Measurements from ENCODE around the gene SLC39A11.

DNA sequence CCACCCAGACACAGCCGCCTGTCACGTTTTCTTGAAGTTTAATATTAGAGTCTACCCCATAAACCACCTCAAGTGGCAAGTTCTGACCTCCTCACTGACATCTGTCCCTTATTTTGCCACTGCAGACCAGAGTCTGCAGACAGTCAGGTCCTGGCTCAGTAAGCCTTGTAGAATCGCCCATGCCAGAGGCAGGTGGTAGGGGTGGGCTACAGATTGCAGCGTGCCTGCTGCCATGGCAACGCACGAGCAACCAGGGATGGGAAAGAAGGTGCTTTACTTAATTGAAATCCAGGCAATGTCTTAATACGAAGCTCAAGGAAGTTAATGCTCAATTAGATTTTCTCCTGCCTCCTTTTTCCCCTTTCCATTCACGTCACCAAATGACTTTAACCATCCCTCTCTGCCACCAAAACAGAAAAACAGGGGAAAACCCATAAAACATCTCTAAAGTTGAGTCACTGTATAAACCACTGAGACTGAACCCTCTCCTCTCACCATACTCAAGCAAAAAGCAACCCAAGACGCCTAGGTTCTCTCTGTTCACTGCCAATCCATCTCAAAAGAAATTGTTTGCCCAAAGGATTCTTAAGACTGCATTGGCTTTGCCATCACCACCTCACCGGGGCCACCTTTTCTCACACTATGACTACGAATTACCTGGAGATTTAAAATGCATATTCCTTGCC, 228.8 kb downstream of the SLC39A11 start:
- TF ChIP-seq, protein P1, sequence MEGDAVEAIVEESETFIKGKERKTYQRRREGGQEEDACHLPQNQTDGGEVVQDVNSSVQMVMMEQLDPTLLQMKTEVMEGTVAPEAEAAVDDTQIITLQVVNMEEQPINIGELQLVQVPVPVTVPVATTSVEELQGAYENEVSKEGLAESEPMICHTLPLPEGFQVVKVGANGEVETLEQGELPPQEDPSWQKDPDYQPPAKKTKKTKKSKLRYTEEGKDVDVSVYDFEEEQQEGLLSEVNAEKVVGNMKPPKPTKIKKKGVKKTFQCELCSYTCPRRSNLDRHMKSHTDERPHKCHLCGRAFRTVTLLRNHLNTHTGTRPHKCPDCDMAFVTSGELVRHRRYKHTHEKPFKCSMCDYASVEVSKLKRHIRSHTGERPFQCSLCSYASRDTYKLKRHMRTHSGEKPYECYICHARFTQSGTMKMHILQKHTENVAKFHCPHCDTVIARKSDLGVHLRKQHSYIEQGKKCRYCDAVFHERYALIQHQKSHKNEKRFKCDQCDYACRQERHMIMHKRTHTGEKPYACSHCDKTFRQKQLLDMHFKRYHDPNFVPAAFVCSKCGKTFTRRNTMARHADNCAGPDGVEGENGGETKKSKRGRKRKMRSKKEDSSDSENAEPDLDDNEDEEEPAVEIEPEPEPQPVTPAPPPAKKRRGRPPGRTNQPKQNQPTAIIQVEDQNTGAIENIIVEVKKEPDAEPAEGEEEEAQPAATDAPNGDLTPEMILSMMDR (IDR thresholded peaks at IDR 0.05; ENCODE audit: poor library complexity, severe bottlenecking), result no peak
- TF ChIP-seq RAD21 (conservative IDR thresholded peaks at IDR 0.05), result no peak
- no peak for TF ChIP-seq EP300 (conservative IDR thresholded peaks at IDR 0.05; ENCODE audit: poor library complexity, severe bottlenecking)
- TF ChIP-seq POLR2AphosphoS5 (IDR thresholded peaks at IDR 0.05), result no peak
- no peak for TF ChIP-seq MXI1 (conservative IDR thresholded peaks at IDR 0.05; ENCODE audit: poor library complexity, severe bottlenecking)
- TF ChIP-seq EZH2 (IDR thresholded peaks at IDR 0.05; ENCODE audit: borderline replicate concordance, insufficient read depth, low read length, poor library complexity, severe bottlenecking), result no peak
- TF ChIP-seq, protein P2, sequence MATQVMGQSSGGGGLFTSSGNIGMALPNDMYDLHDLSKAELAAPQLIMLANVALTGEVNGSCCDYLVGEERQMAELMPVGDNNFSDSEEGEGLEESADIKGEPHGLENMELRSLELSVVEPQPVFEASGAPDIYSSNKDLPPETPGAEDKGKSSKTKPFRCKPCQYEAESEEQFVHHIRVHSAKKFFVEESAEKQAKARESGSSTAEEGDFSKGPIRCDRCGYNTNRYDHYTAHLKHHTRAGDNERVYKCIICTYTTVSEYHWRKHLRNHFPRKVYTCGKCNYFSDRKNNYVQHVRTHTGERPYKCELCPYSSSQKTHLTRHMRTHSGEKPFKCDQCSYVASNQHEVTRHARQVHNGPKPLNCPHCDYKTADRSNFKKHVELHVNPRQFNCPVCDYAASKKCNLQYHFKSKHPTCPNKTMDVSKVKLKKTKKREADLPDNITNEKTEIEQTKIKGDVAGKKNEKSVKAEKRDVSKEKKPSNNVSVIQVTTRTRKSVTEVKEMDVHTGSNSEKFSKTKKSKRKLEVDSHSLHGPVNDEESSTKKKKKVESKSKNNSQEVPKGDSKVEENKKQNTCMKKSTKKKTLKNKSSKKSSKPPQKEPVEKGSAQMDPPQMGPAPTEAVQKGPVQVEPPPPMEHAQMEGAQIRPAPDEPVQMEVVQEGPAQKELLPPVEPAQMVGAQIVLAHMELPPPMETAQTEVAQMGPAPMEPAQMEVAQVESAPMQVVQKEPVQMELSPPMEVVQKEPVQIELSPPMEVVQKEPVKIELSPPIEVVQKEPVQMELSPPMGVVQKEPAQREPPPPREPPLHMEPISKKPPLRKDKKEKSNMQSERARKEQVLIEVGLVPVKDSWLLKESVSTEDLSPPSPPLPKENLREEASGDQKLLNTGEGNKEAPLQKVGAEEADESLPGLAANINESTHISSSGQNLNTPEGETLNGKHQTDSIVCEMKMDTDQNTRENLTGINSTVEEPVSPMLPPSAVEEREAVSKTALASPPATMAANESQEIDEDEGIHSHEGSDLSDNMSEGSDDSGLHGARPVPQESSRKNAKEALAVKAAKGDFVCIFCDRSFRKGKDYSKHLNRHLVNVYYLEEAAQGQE (IDR thresholded peaks at IDR 0.05; ENCODE audit: borderline replicate concordance), result no peak
- TF ChIP-seq TAF1 (IDR thresholded peaks at IDR 0.05; ENCODE audit: low read depth), result no peak
- no peak for TF ChIP-seq SMC3 (conservative IDR thresholded peaks at IDR 0.05; ENCODE audit: poor library complexity)
